OCI-LY1 (cell line): ENCODE results near the gene C1QB.

Experiments
- EZH2 ChIP-seq: fragments of 200-600 bp; sonication (generic), shearing (Covaris generic); IDR thresholded peaks from 2 replicates; pipeline ENCODE4 v1.8.0; 2017; ENCODE audit warnings: borderline replicate concordance, mixed run types, mild to moderate bottlenecking, antibody characterized with exemption, low read length, moderate library complexity, mixed read lengths
- TF ChIP-seq, protein P1 (sequence below): fragments of 200-600 bp; sonication (generic), shearing (Covaris generic); IDR thresholded peaks from 2 replicates; pipeline ENCODE4 v1.5.1; 2017; ENCODE audit warnings: mild to moderate bottlenecking, antibody characterized with exemption, low read length, moderate library complexity, mixed read lengths

GRCh38 chr1:22709227-22709626 lies 56.2 kb downstream of the C1QB start:
- TF ChIP-seq, protein P1, sequence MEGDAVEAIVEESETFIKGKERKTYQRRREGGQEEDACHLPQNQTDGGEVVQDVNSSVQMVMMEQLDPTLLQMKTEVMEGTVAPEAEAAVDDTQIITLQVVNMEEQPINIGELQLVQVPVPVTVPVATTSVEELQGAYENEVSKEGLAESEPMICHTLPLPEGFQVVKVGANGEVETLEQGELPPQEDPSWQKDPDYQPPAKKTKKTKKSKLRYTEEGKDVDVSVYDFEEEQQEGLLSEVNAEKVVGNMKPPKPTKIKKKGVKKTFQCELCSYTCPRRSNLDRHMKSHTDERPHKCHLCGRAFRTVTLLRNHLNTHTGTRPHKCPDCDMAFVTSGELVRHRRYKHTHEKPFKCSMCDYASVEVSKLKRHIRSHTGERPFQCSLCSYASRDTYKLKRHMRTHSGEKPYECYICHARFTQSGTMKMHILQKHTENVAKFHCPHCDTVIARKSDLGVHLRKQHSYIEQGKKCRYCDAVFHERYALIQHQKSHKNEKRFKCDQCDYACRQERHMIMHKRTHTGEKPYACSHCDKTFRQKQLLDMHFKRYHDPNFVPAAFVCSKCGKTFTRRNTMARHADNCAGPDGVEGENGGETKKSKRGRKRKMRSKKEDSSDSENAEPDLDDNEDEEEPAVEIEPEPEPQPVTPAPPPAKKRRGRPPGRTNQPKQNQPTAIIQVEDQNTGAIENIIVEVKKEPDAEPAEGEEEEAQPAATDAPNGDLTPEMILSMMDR = no peak
- TF ChIP-seq EZH2 = no peak
